A549 (cell line): ENCODE results near the gene DMGDH. TPM values are rescaled to one million over a fixed set of nuclear protein-coding genes. Genes with fewer than 3 reads are reported as not detected.

ENCODE experiments used
- ATAC-seq, 2 experiments: fragments of 200-7000 bp in 1 of 2; fragments of >200 bp in 1 of 2; cut with Nextera tagmentation in 1 of 2; cut with Tn5 transposase in 1 of 2; 3 replicates each; pipeline versions ENCODE4 v1.8.0 to v1.9.1; 2018 to 2020; ENCODE audit warnings: mild to moderate bottlenecking in 1 of 2, moderate library complexity in 1 of 2
- CTCF ChIA-PET: fragments of 300-600 bp; sonication (Branson Sonifier 250); formaldehyde crosslinking; extraction: SDS; loops from one replicate; lab custom pipeline; 2021; ENCODE audit warnings: antibody characterized with exemption, inconsistent platforms; lab: Yijun Ruan, JAX
- POLR2A ChIA-PET: fragments of 350-600 bp; formaldehyde crosslinking; extraction: SDS; loops from one replicate; lab custom pipeline; 2021; ENCODE audit warnings: antibody characterized with exemption, inconsistent platforms; lab: Yijun Ruan, JAX
- DNase-seq, 2 experiments: peaks; one replicate each; pipeline versions ENCODE4 v3.0.0 to v3.0.0-alpha.2; 2011 to 2016; ENCODE audit warnings: low read depth in 1 of 2, low spot score in 1 of 2
- FAIRE-seq: peaks from 2 replicates; lab custom pipeline; 2011; peaks lifted over from hg19 to GRCh38; lab: Jason Lieb, UNC
- H3K27ac ChIP-seq, 2 experiments: fragments of >200 bp; sonication (Bioruptor Twin); formaldehyde crosslinking; 3 replicates each; pipeline ENCODE4 v1.5.1; 2016 to 2017
- H3K4me1 ChIP-seq: fragments of >200 bp; sonication (Bioruptor Twin); formaldehyde crosslinking; 3 replicates; pipeline ENCODE4 v1.6.1; 2016
- H3K4me2 ChIP-seq: fragments of >200 bp; sonication (Bioruptor Twin); formaldehyde crosslinking; 3 replicates; pipeline ENCODE4 v1.6.1; 2016
- H3K4me3 ChIP-seq: fragments of >200 bp; sonication (Bioruptor Twin); formaldehyde crosslinking; 3 replicates; pipeline ENCODE4 v1.5.1; 2016
- H3K9me3 ChIP-seq: fragments of >200 bp; sonication (Bioruptor Twin); formaldehyde crosslinking; 3 replicates; pipeline ENCODE4 v1.6.1; 2016
- BCL3 ChIP-seq: fragments of >200 bp; sonication (Bioruptor Twin); formaldehyde crosslinking; IDR thresholded peaks from 3 replicates; pipeline ENCODE4 v1.6.1; 2016
- CHD4 ChIP-seq: fragments of 200-600 bp; sonication (generic); IDR thresholded peaks from 2 replicates; pipeline ENCODE4 v1.6.1; 2016; ENCODE audit warnings: antibody characterized with exemption, mild to moderate bottlenecking, borderline replicate concordance
- CTCF ChIP-seq: fragments of >200 bp; sonication (Bioruptor Twin); formaldehyde crosslinking; IDR thresholded peaks from 3 replicates; pipeline ENCODE4 v1.5.1; 2016
- E2F6 ChIP-seq: IDR thresholded peaks from 2 replicates; pipeline ENCODE4 v1.6.1; 2012; ENCODE audit warnings: low read depth, borderline replicate concordance
- EHMT2 ChIP-seq: fragments of 200-600 bp; sonication (generic); IDR thresholded peaks from 2 replicates; pipeline ENCODE4 v1.6.1; 2016; ENCODE audit warnings: antibody characterized with exemption, low read depth, mild to moderate bottlenecking, moderate library complexity
- FOXS1 ChIP-seq: fragments of 250-450 bp; sonication (Bioruptor Pico); IDR thresholded peaks from 2 replicates; pipeline ENCODE4 v1.5.0; 2020; ENCODE audit warnings: mild to moderate bottlenecking, moderate library complexity
- GATA3 ChIP-seq: IDR thresholded peaks from 2 replicates; pipeline ENCODE4 v1.6.1; 2012; ENCODE audit warnings: borderline replicate concordance
- HES2 ChIP-seq: fragments of >200 bp; sonication (Bioruptor Twin); formaldehyde crosslinking; IDR thresholded peaks from 2 replicates; pipeline ENCODE4 v1.6.1; 2016
- HOXA7 ChIP-seq: fragments of 250-450 bp; sonication (Bioruptor Pico); IDR thresholded peaks from 2 replicates; pipeline ENCODE4 v1.5.0; 2020; ENCODE audit warnings: mild to moderate bottlenecking, moderate library complexity
- HOXB13 ChIP-seq: fragments of 250-450 bp; sonication (Bioruptor Pico); IDR thresholded peaks from 2 replicates; pipeline ENCODE4 v1.5.0; 2020; ENCODE audit warnings: low read depth, mild to moderate bottlenecking, moderate library complexity
- HOXB5 ChIP-seq: fragments of 250-450 bp; sonication (Bioruptor Pico); IDR thresholded peaks from 2 replicates; pipeline ENCODE4 v1.5.0; 2020; ENCODE audit warnings: mild to moderate bottlenecking, moderate library complexity
- KDM1A ChIP-seq: fragments of 200-600 bp; sonication (generic); IDR thresholded peaks from 2 replicates; pipeline ENCODE4 v1.6.1; 2016; ENCODE audit warnings: low read depth, mild to moderate bottlenecking
- MAFK ChIP-seq: fragments of 450-650 bp; IDR thresholded peaks from 2 replicates; pipeline ENCODE4 v1.6.1; 2014; ENCODE audit not compliant: partially characterized antibody
- MAZ ChIP-seq: fragments of 150-350 bp; IDR thresholded peaks from 2 replicates; pipeline ENCODE4 v1.6.1; 2014; ENCODE audit warnings: antibody characterized with exemption, low read depth, low read length, borderline replicate concordance
- PBX3 ChIP-seq: IDR thresholded peaks from 2 replicates; pipeline ENCODE4 v1.6.1; 2012
- PHF8 ChIP-seq: fragments of 200-600 bp; sonication (generic); IDR thresholded peaks from 2 replicates; pipeline ENCODE4 v1.6.1; 2016; ENCODE audit warnings: low read depth, mild to moderate bottlenecking, antibody characterized with exemption, moderate library complexity, borderline replicate concordance
- RARB ChIP-seq: fragments of 250-450 bp; sonication (Bioruptor Pico); IDR thresholded peaks from 2 replicates; pipeline ENCODE4 v1.8.0; 2021; ENCODE audit warnings: mild to moderate bottlenecking, moderate library complexity
- RFX5 ChIP-seq: fragments of 450-650 bp; IDR thresholded peaks from 2 replicates; pipeline ENCODE4 v1.7.1; 2014; ENCODE audit warnings: antibody characterized with exemption, mild to moderate bottlenecking, moderate library complexity
- USF2 ChIP-seq: fragments of 450-650 bp; IDR thresholded peaks from 2 replicates; pipeline ENCODE4 v1.6.1; 2014; ENCODE audit warnings: antibody characterized with exemption
- WGBS: methylation state at CpG from one replicate; pipeline ENCODE4 v1.1.6; 2017; ENCODE audit errors: missing lambda C conversion rate; 5-methylcytosine and 5-hydroxymethylcytosine counted together
- polyA plus RNA-seq, 4 experiments: library from polyadenylated mRNA; depleted of rRNA in 3 of 4; stranded (reverse); fragments of >200 nt; fragmentation: RNase III in 1 of 4; extraction: RNeasy Plus Mini Kit Qiagen cat#74134 plus additional on column Dnase treatment in 1 of 4; gene quantifications; 2 replicates in 3 of 4; 3 replicates in 1 of 4; pipeline ENCODE4 v1.2.3, GENCODE V29; 2011 to 2017

DMGDH gene
- polyA plus RNA-seq, 2 of the 4 experiments (the other 2 are of a cell fraction) = 2.2 TPM; not detected in 1

- TF ChIP-seq BCL3 (no peak), MAZ (no peak), HES2 (no peak), E2F6 (no peak), HOXA7 (CRISPR knock-in tag) (no peak)
Observed at GRCh38 chr5:79047199-79047598, 22.3 kb downstream of the DMGDH start (continued).

GRCh38 chr5:79042188-79042587 lies 27.3 kb downstream of the DMGDH start:
- ATAC-seq (no peak), FAIRE-seq (no peak), DNase-seq (no peak)
- CTCF ChIA-PET = interaction anchor here (0.6 to 3.9 kb wide), 5 partner anchors 18 to 91 kb away, joined by 3 to 26 read pairs (median 4); no protein-coding TSS in a partner anchor
- TF ChIP-seq GATA3 (no peak), MAFK (peak; percentile 60)
- H3K9me3 ChIP-seq = peaks cover under 1% of the 10 kb centered on the region; the same call in 1 of the 3 replicates
- H3K4me2 ChIP-seq = no peak overlapping the region
- no peaks in the 10 kb centered on the region for H3K4me1 ChIP-seq
- WGBS = 40% methylated on average over 3 of the region's 3 CpGs
- POLR2A ChIA-PET = no interaction called here
- no peak overlapping the region for H3K27ac ChIP-seq
- no peak overlapping the region for H3K4me3 ChIP-seq

GRCh38 chr5:79036769-79037168 lies 32.7 kb downstream of the DMGDH start:
- CTCF ChIA-PET = interaction anchor here (4.4 kb wide), 1 partner anchor 12 kb away, joined by 42 read pairs; no protein-coding TSS in a partner anchor

More at GRCh38 chr5:79036769-79037168, 32.7 kb downstream of the DMGDH start:
- H3K4me1 ChIP-seq = no peaks in the 10 kb centered on the region
- TF ChIP-seq PBX3 (no peak), FOXS1 (CRISPR knock-in tag) (no peak), CHD4 (no peak), KDM1A (no peak), PHF8 (no peak), CTCF (no peak), HOXB13 (no peak), EHMT2 (no peak), MAFK (no peak), RARB (CRISPR knock-in tag) (no peak), RFX5 (no peak), MAZ (no peak), HOXB5 (CRISPR knock-in tag) (no peak), USF2 (no peak)
- DNase-seq (no peak), FAIRE-seq (no peak), ATAC-seq (no peak)
- H3K9me3 ChIP-seq = peaks cover 4% of the 10 kb centered on the region; the same call in 1 of the 3 replicates
- no peak overlapping the region for H3K27ac ChIP-seq
- 68% methylated on average over 2 of the region's 2 CpGs for WGBS
- H3K4me3 ChIP-seq = no peak overlapping the region
- POLR2A ChIA-PET = no interaction called here
- no peak overlapping the region for H3K4me2 ChIP-seq
